ENCODE measurements around the gene UVSSA.
"Not testable (repeated sequence)": the region's sequence is repeated elsewhere in the genome, so short reads cannot be mapped to it uniquely, and the experiment has no call there.

Gene UVSSA

DNA sequence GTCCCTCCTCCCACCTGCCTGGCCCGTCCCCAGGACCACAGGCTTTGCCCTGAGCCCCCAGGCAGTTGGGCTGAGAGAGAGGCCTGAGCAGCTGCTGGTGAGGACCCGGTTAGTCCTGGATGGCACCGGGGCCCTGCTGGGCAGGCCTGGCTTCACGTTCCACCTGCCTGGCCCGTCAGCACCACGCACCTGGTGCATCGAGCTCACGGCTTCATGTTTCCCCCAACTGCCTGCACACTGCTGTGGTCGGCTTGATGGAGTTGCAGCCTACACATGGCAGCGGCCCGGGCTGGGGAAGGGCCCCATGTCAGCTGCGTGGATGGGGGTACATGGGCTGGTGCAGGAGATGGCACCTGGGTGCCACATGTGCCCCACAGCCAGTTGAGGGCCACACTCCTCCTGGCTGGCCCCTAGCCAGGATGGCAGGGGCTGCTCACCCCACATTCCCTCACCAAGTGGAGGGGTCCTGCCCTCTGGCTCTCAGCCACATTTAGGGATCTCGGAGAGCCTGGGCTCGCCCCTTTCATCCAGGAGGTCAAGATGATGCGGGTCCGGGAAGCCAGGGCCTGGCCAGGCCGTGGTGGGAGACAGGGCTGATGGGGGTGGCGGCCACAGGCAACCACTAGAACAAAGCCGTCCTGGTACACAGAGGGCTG is 30.7 kb downstream of the UVSSA start:
- Mint-ChIP-seq H3K4me1 (ENCODE audit: low read depth) (no peaks in the 10 kb centered on the region), H3K27me3 (no peaks in the 10 kb centered on the region), H3K9me3 (ENCODE audit: low read depth) (no peaks in the 10 kb centered on the region), H3K4me3 (no peak overlapping the region), H3K27ac (no peak overlapping the region), H3K36me3 (peaks cover 2% of the 10 kb centered on the region)

DNA sequence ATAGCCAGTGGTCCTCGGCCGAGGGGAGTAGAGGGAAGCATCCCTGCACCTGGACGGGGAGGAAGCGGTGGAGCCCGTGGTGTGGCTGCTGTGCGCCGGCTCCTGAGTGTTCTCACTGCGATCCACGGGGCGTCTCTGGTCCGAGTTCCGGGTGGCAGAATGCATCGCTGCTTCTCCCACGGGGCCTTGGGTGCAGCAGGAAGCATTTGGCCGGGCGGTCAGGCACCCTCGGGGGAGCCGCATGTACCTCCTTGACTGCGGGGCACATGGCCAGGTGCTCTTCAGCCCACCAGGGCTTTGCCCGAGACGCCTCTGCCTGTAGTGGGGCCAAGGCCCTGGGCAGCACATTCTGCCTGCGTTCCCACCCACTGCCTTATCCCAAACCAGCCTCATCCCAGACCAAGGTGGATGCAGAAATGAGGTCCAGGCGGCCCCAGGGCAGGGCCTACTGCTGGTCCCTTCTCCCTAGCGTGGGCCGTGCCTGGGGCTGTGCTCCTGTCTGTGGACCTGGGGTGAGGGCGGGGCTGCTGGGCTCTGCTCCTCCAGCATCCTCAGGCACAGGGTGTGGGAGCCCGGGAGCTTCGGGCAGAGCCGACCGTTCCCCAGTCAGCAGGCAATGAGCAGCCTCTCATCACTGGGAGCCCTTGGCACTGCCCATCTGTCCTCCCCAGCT is 31.7 kb downstream of the UVSSA start:
- Mint-ChIP-seq H3K36me3 (no peaks in the 10 kb centered on the region), H3K4me3 (no peak overlapping the region), H3K4me1 (ENCODE audit: low read depth) (no peaks in the 10 kb centered on the region), H3K9me3 (ENCODE audit: low read depth) (no peaks in the 10 kb centered on the region), H3K27me3 (no peaks in the 10 kb centered on the region), H3K27ac (no peak overlapping the region)

DNA sequence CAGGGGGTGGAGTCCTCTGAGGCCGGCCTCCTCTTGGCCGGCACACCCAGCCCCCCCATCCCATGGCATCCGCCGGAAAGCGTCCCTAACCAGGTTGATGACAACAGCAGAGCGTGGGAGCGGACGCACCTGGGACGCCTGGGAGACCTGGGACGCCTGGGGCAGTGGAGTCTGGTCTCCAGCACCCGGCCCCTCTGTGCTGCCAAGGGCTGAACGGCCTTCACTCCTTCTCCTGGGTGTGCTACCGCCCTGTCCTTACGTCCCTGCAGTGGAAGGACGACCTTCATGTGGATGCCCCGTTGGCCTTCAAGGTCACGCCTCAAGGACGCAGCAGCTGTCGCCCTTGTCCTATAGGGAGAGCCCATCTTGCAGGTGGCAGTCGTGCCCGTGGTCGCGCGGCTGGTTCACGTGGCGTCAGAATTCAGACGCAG is 32.4 kb downstream of the UVSSA start:
- Mint-ChIP-seq H3K36me3 (no peaks in the 10 kb centered on the region), H3K27ac (no peak overlapping the region), H3K27me3 (no peaks in the 10 kb centered on the region)

DNA sequence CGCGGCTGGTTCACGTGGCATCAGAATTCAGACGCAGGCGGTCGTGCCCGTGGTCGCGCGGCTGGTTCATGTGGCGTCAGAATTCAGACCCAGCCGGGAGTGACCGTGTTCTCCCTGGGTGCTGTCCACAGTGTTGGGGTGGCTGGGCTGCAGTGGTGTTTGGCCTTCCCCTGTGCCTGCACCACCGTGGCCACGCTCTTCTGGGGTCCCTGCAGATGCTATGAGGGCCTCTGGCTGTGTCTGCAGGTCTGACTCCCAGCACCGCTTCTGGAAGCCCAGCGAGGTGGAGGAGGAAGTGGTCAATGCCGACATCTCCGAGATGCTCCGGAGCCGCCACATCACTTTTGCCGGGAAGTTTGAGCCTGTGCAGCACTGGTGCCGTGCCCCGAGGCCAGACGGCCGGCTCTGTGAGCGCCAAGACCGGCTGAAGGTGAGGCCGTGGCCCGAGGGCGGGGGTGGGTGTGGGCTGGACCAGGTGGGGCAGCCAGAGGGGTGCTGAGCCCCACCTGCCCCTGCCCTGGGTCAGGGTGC is 32.9 kb downstream of the UVSSA start:
- H3K4me3 Mint-ChIP-seq = no peak overlapping the region

More for the DNA sequence above, 32.4 kb downstream of the UVSSA start:
- no peak overlapping the region for H3K4me3 Mint-ChIP-seq
- no peaks in the 10 kb centered on the region for H3K9me3 Mint-ChIP-seq (ENCODE audit: low read depth)
- no peaks in the 10 kb centered on the region for H3K4me1 Mint-ChIP-seq (ENCODE audit: low read depth)

DNA sequence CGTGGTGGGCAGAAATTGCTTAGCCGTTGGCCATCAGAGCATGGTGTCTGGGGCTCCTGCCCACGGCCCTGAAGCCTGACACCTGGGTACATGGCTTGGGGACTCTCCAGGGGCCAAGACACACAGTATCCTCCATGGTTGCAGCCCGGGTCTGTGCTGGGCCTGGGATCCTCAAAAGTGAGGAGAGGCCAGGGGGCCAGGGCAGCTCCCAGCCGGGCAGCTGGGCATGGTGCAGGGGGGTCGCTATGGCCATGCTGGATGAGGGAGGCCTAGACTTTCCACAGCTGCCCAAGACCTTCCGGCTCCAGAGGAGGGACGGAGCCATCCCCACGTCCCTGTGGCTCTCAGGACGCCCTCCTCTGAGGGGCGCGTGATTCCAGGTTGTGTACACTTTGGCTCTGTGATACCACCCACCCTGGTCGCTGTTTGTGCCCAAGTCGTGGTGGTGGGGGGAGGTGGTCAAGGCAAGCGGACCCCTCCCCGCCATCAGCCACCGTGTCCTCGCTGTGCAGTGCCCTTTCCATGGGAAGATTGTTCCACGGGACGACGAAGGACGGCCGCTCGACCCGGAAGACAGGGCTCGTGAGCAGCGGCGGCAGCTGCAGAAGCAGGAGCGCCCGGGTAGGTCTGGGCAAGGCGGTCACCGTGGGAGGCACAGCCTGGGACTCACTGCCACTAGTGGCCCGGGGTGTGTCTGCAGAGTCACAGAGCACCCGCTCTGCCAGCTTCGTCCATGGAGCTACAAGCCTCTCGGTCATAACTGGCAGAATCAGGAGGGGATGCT is 33.6 kb downstream of the UVSSA start:
- no peaks in the 10 kb centered on the region for H3K27me3 Mint-ChIP-seq
- no peak overlapping the region for H3K27ac Mint-ChIP-seq

More for the DNA sequence above, 32.9 kb downstream of the UVSSA start:
- Mint-ChIP-seq H3K27ac (no peak overlapping the region), H3K9me3 (ENCODE audit: low read depth) (no peaks in the 10 kb centered on the region), H3K27me3 (no peaks in the 10 kb centered on the region), H3K36me3 (no peaks in the 10 kb centered on the region), H3K4me1 (ENCODE audit: low read depth) (no peaks in the 10 kb centered on the region)

DNA sequence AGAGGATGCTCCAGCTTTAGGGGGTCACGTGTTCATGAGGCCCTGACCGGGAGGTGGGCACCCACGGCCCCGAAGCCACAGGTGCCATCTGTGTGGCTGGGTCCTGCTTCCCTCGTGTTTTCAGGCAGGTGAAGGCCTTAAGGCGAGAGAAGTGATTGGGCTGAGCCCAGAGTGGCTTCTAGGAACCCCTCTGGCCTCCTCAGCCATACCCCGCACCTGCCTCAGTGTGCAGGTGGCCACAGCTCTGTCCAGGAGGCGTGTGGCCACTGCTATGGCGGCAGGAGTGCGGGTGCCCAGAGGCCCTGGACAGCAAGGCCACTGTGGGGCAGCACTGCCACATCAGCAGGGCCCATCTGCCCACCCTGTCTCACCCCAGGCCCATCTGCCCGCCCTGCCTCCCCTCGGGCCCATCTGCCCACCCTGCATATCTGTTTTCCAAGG is 34.2 kb downstream of the UVSSA start:
- no peaks in the 10 kb centered on the region for H3K36me3 Mint-ChIP-seq
- H3K9me3 Mint-ChIP-seq (ENCODE audit: low read depth) = no peaks in the 10 kb centered on the region
- H3K27me3 Mint-ChIP-seq = no peaks in the 10 kb centered on the region
- no peak overlapping the region for H3K27ac Mint-ChIP-seq
- H3K4me3 Mint-ChIP-seq = no peak overlapping the region
- no peaks in the 10 kb centered on the region for H3K4me1 Mint-ChIP-seq (ENCODE audit: low read depth)

More for the DNA sequence above, 33.6 kb downstream of the UVSSA start:
- Mint-ChIP-seq H3K36me3 (no peaks in the 10 kb centered on the region), H3K4me1 (ENCODE audit: low read depth) (no peaks in the 10 kb centered on the region), H3K4me3 (no peak overlapping the region), H3K9me3 (ENCODE audit: low read depth) (no peaks in the 10 kb centered on the region)

DNA sequence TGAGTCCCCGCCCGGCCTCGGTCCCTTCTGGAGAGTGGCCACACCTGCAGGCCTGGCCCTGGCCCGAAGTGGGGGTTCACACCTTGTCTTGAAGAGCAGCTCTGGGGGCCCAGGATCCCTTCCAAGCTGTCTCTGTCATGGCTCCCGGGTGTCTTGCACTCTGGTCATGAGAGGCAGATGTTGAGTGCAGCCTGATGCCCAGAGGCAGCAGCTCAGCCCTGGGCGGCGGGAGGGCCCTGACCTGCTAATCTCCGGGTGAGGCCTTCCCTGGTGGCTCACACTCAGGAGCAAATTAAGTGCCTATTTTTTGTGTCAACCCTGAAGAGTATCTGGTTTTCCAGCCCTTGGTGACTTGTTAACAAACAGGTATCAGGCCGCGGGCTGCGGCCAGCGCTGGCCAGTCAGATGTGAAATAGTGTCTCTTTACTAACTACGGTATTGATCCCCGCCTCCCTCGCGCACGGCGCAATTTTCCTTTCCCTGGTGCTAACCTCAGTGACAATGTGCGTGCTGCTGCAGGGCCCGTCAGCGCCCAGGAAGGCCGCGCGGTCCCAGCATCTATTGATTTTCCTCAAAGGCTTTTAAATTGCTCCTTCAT is 35.0 kb downstream of the UVSSA start:
- H3K27ac Mint-ChIP-seq = no peak overlapping the region
- H3K36me3 Mint-ChIP-seq = peaks cover 4% of the 10 kb centered on the region
- no peaks in the 10 kb centered on the region for H3K9me3 Mint-ChIP-seq (ENCODE audit: low read depth)
- H3K27me3 Mint-ChIP-seq = no peaks in the 10 kb centered on the region
- no peaks in the 10 kb centered on the region for H3K4me1 Mint-ChIP-seq (ENCODE audit: low read depth)
- no peak overlapping the region for H3K4me3 Mint-ChIP-seq

DNA sequence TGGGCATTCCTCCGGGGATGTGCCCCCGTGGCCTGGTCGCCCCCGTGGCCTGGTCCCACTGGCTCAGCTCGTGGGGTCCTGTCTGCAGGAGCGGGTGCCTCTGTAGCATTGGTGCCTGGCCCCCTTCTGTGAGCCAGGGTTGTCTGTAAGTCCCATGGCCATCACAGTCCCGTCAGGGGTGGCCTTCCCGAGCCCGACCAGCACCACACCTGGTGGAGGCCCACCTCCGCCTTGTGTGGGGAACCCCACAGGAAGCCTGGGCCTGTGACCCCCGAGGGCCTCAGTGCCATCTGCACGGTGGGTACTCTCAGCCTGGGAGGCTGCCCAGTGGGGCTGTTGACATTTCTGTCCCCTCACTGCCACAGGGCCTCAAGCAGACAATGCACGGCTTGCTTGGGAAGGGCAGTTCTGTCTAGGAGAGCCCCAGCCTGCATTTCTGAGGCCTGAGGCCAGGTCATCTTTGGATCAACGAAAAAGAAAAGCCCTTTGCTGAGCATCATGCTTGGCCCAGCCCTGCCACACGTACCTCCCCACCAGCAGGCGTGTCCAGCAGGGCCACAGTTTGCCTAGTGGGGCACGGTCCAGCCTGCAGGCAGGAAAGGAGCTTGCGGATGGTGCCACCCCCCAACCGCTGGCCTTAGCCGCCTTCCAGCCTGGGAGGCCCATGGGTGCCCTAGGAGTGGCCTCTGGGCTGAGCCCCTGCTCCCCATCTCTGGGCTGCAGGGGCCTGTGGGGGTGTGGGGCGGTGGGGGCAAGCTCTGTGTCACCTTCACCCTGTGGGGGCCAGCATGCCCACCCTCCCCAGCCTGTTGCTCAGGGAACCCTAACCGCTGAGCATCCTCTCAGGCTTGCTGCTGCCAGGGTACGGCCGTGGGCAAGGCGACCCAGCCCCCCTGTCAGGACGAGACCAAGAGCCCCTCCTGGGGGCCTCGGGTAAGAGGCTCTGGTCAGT is 36.0 kb downstream of the UVSSA start:
- Mint-ChIP-seq H3K36me3 (peaks cover 11% of the 10 kb centered on the region), H3K4me1 (ENCODE audit: low read depth) (no peaks in the 10 kb centered on the region), H3K27ac (no peak overlapping the region), H3K9me3 (ENCODE audit: low read depth) (no peaks in the 10 kb centered on the region), H3K27me3 (no peaks in the 10 kb centered on the region), H3K4me3 (no peak overlapping the region)

DNA sequence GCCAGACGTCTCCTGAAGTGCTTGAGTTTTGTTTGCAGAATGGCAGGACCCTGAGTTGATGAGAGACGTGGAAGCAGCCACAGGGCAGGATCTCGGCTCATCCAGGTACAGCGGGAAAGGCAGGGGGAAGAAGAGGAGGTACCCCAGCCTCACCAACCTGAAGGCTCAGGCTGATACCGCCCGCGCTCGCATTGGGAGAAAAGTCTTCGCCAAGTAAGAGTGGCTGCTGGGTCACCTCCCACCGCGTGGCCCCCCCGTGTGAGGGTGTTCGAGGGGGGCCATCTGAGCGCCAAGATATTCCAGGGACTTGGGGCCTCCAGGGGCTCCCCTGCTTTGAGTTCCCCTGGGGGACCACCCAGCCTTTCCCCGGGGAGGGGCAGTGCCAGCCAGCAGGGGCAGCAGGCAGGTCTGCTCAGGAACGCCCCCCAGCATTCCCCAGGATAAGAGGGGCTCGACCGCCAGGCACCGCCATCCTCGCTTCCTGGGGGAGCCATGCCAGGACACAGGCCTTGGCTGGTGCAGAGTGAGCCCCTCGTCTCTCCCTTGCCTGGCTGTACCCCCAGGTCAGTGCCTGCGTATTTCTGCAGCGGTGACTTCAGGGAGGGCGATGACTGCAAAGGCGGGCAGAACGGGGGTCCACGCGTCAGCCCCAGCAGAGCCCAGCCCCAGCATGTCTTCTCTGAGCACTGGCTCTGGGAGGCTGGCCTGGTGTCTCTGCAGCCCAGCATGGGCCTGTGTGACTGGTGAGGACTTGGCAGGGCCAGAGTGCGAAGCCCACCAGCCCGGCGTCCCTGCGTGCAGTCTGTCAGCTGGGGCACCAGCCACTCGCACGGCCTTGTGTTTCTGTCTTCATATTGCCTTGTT is 37.0 kb downstream of the UVSSA start:
- Mint-ChIP-seq H3K4me1 (ENCODE audit: low read depth) (no peaks in the 10 kb centered on the region), H3K36me3 (peaks cover 15% of the 10 kb centered on the region)

DNA sequence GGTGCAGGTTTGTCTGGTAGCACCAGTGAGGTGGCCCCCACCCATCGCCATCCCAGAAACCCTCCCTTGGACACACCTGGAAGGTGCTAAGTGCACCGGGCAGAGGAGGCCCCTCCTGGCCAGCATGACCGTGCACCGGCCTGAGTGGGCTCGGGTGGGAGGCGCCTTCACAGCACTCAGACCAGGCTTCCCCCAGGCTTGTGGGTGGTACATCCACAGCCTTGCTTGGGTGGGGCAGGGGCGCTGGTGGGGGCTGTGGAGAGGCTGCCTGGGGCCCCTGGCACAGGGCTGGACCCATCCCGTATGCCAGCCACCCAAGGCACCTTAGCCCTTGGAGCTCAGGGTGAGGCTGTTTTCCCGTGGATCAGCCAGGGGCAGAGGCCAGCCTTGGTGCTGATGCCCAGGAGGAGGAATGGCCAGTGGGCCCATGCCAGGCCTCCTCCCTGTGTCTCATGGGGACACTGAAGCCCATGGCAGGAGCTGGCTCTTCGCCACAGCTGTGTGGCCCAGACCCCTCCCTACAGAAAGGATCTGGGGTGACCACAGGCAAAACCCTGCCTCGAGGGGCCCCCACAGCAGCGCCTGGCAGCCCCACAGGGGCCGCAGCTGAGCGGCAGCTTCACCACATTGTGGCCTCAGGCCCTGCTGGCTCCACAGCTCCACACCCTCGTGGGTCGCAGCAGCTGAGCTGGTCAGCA is 37.8 kb downstream of the UVSSA start:
- peaks cover 6% of the 10 kb centered on the region for H3K9me3 Mint-ChIP-seq (ENCODE audit: low read depth)
- no peak overlapping the region for H3K4me3 Mint-ChIP-seq
- H3K4me1 Mint-ChIP-seq (ENCODE audit: low read depth) = no peaks in the 10 kb centered on the region
- H3K27me3 Mint-ChIP-seq = no peaks in the 10 kb centered on the region
- no peak overlapping the region for H3K27ac Mint-ChIP-seq
- peaks cover 20% of the 10 kb centered on the region for H3K36me3 Mint-ChIP-seq

More for the DNA sequence above, 37.0 kb downstream of the UVSSA start:
- Mint-ChIP-seq H3K4me3 (no peak overlapping the region), H3K27me3 (no peaks in the 10 kb centered on the region), H3K27ac (no peak overlapping the region), H3K9me3 (ENCODE audit: low read depth) (peaks cover 6% of the 10 kb centered on the region)

DNA sequence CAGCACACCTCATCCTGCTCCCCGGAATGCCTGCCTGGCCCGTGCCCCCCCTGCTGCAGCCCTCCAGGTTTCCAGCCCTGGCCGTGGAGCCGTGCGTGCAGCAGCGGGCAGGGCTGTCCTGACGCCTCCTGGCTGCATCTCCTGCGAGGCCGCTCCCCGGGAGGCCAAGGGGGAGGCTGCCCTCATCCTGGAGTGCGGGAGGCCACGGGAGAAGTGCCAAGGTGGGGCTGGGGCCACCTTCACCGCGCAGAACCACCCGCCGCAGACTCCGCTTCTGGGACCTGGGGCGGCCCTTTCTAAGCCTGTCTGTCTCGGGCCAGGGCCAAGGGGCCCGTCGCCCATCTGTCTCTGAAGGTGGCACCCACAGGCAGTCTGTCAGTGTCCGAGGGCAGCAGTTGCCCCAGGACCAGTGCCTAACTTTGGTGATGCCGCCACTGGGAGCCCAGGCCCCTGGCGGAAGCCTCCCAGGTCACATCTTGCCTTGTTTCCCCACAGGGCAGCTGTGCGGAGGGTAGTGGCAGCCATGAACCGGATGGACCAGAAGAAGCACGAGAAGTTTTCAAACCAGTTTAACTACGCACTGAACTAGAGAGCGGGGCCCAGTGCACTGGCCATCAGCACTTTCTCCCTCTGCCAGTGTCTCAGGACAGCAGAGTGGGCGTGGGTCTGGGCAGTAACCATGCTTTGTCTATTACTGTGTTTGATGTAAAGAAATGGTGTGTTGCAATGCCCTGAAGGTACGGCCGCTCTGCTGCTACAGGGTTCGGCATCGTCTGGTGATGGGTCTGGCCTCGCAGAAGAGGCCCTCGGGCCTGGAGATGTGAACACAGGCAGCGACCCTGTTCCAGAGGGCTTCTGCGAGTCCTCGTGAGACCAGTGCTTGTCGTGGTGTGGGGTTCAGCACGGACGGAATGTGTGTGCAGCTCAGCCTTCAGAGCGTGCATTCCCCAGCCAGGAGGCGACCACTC is 38.6 kb downstream of the UVSSA start:
- no peak overlapping the region for H3K27ac Mint-ChIP-seq
- H3K9me3 Mint-ChIP-seq (ENCODE audit: low read depth) = peaks cover 6% of the 10 kb centered on the region
- no peaks in the 10 kb centered on the region for H3K4me1 Mint-ChIP-seq (ENCODE audit: low read depth)
- H3K27me3 Mint-ChIP-seq = no peaks in the 10 kb centered on the region
- peaks cover 23% of the 10 kb centered on the region for H3K36me3 Mint-ChIP-seq
- no peak overlapping the region for H3K4me3 Mint-ChIP-seq

DNA sequence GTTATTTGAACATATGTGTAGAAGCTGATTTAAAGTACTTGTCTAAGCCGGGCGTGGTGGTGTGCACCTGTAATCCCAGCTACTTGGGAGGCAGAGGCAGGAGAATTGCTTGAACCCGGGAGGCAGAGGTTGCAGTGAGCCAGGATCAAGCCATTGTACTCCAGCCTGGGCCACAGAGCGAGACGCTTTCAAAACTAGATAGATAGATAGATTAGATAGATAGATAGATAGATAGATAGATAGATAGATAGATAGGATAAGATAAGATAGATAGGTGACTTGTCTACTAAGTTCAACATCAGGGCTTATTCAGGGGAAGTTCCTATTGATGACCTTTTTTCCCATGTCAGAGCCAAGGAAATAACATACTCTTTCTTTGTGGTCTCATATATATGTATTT is 46.4 kb downstream of the UVSSA start:
- H3K9me3 Mint-ChIP-seq (ENCODE audit: low read depth); H3K27ac Mint-ChIP-seq; H3K4me3 Mint-ChIP-seq; H3K4me1 Mint-ChIP-seq (ENCODE audit: low read depth); H3K27me3 Mint-ChIP-seq: not testable (repeated sequence)
- peaks cover 12% of the 10 kb centered on the region for H3K36me3 Mint-ChIP-seq
